Gastrocnemius medialis (tissue), 4 donors: Measurements from ENCODE around the gene CAB39.

Experiments used
- POLR2A ChIP-seq, 2 donors: fragments of 450-650 bp; IDR thresholded peaks; one replicate each; pipeline ENCODE4 v1.6.1; 2017; ENCODE audit warnings: antibody characterized with exemption in 2 of 2, mild to moderate bottlenecking in 2 of 2, moderate library complexity in 2 of 2
- TF ChIP-seq, protein P1 (sequence below), 5 experiments: fragments of 450-650 bp in 3 of 5; fragments of 200-600 bp in 2 of 5; sonication (generic) in 2 of 5; IDR thresholded peaks in 4 of 5; conservative IDR thresholded peaks in 1 of 5; 1 replicate in 4 of 5; 2 replicates in 1 of 5; pipeline ENCODE4 v1.5.1; 2016 to 2019; ENCODE audit warnings: antibody characterized with exemption in 5 of 5, mild to moderate bottlenecking in 3 of 5, moderate library complexity in 3 of 5

DNA sequence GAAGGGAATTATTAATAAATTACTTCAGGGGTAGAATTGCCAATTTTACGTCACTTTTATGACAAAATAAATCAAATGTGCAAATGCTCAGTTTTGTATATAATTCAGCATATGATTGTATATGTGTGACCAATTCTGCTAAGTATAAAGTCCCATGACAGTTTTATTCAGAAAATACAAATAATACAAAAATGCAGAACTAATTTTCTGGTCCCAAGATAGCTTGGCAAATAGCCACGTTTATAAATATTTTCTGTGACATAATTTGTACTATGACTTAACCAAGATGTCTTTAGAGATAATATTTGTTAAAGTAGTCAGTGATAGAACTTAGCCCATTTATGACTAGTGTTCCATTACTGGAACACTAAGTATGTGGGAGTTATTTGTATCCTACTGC, 24.2 kb upstream of the CAB39 start:
- TF ChIP-seq, protein P1, sequence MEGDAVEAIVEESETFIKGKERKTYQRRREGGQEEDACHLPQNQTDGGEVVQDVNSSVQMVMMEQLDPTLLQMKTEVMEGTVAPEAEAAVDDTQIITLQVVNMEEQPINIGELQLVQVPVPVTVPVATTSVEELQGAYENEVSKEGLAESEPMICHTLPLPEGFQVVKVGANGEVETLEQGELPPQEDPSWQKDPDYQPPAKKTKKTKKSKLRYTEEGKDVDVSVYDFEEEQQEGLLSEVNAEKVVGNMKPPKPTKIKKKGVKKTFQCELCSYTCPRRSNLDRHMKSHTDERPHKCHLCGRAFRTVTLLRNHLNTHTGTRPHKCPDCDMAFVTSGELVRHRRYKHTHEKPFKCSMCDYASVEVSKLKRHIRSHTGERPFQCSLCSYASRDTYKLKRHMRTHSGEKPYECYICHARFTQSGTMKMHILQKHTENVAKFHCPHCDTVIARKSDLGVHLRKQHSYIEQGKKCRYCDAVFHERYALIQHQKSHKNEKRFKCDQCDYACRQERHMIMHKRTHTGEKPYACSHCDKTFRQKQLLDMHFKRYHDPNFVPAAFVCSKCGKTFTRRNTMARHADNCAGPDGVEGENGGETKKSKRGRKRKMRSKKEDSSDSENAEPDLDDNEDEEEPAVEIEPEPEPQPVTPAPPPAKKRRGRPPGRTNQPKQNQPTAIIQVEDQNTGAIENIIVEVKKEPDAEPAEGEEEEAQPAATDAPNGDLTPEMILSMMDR (IDR thresholded peaks at IDR 0.05 in 4 of 5, conservative IDR thresholded peaks at IDR 0.05 in 1 of 5), result no peak
- no peak for TF ChIP-seq POLR2A (IDR thresholded peaks at IDR 0.05)
